H1 (cell line): Measurements from ENCODE around the gene PRRT2. TPM values are rescaled to one million over a fixed set of nuclear protein-coding genes. Genes with fewer than 3 reads are reported as not detected.

ENCODE experiments used
- CTCF ChIA-PET: fragments of 300-600 bp; sonication (Branson Sonifier 250); formaldehyde crosslinking; loops from one replicate; lab custom pipeline; 2021; ENCODE audit not compliant: partially characterized antibody; lab: Charles Lee
- POLR2A ChIA-PET: fragments of 300-600 bp; sonication (Branson Sonifier 250); formaldehyde crosslinking; loops from one replicate; lab custom pipeline; 2021; ENCODE audit warnings: inconsistent platforms; ENCODE audit not compliant: partially characterized antibody; lab: Charles Lee
- DNase-seq, 2 experiments: peaks; one replicate each; pipeline versions ENCODE4 v3.0.0 to v3.0.0-alpha.2; 2010 to 2022; ENCODE audit warnings: low spot score in 2 of 2, low read depth in 1 of 2, mixed read lengths in 1 of 2
- FAIRE-seq: peaks from 2 replicates; lab custom pipeline; 2011; peaks lifted over from hg19 to GRCh38; lab: Jason Lieb, UNC
- H2AFZ ChIP-seq: 2 replicates; pipeline ENCODE4 v1.8.1; 2012; ENCODE audit warnings: low read length, inconsistent platforms
- H2AK5ac ChIP-seq: 2 replicates; pipeline ENCODE4 v1.6.1; 2013; ENCODE audit warnings: low read depth, low read length
- H2BK120ac ChIP-seq: replicated peaks from 2 replicates; pipeline ENCODE3; 2013; ENCODE audit warnings: low read depth, low read length, inconsistent platforms
- H2BK12ac ChIP-seq: 2 replicates; pipeline ENCODE4 v1.6.1; 2013; ENCODE audit warnings: low read depth, low read length
- H2BK15ac ChIP-seq: 2 replicates; pipeline ENCODE4 v1.6.1; 2013; ENCODE audit warnings: low read length
- H2BK20ac ChIP-seq: 2 replicates; pipeline ENCODE4 v1.6.1; 2013; ENCODE audit warnings: low read length
- H2BK5ac ChIP-seq: 2 replicates; pipeline ENCODE4 v1.6.1; 2013; ENCODE audit warnings: low read depth, low read length
- H3K14ac ChIP-seq: 2 replicates; pipeline ENCODE4 v1.6.1; 2013; ENCODE audit warnings: inconsistent platforms; ENCODE audit not compliant: insufficient read length
- H3K18ac ChIP-seq: 2 replicates; pipeline ENCODE4 v1.6.1; 2013; ENCODE audit warnings: low read length; ENCODE audit errors: extremely low read depth
- H3K23ac ChIP-seq: 2 replicates; pipeline ENCODE4 v1.6.1; 2013; ENCODE audit warnings: inconsistent platforms; ENCODE audit not compliant: insufficient read length
- H3K23me2 ChIP-seq: 2 replicates; pipeline ENCODE4 v1.6.1; 2013; ENCODE audit warnings: low read depth, low read length
- H3K27ac ChIP-seq: 2 replicates; pipeline ENCODE4 v1.6.1; 2011; ENCODE audit warnings: low read depth, low read length, inconsistent platforms
- H3K27me3 ChIP-seq, 4 experiments: replicated peaks in 1 of 4; 1 replicate in 1 of 4; 2 replicates in 3 of 4; pipeline versions ENCODE4 v1.6.1 to v1.8.1; 2011 to 2013; ENCODE audit warnings: low read length in 3 of 4, mild to moderate bottlenecking in 3 of 4, inconsistent platforms in 2 of 4, mixed read lengths in 2 of 4, moderate library complexity in 1 of 4; ENCODE audit not compliant: control insufficient read depth in 3 of 4, insufficient read depth in 3 of 4; ENCODE audit errors: extremely low read depth in 1 of 4
- H3K36me3 ChIP-seq, 4 experiments: 2 replicates each; pipeline versions ENCODE4 v1.6.1 to v1.8.1; 2011 to 2013; ENCODE audit warnings: mild to moderate bottlenecking in 4 of 4, low read length in 3 of 4, moderate library complexity in 2 of 4, control low read depth in 1 of 4, inconsistent platforms in 1 of 4; ENCODE audit not compliant: insufficient read depth in 4 of 4, control insufficient read depth in 2 of 4
- H3K4ac ChIP-seq: replicated peaks from 2 replicates; pipeline ENCODE3; 2013; ENCODE audit warnings: low read length, low read depth, mixed read lengths, inconsistent platforms; ENCODE audit not compliant: insufficient read length
- H3K4me1 ChIP-seq, 4 experiments: replicated peaks in 1 of 4; 1 replicate in 1 of 4; 2 replicates in 3 of 4; pipeline versions ENCODE4 v1.6.1 to v1.8.1; 2011 to 2013; ENCODE audit warnings: low read length in 3 of 4, inconsistent platforms in 2 of 4, mixed read lengths in 1 of 4; ENCODE audit not compliant: insufficient read depth in 4 of 4, control insufficient read depth in 3 of 4
- H3K4me2 ChIP-seq, 2 experiments: 2 replicates each; pipeline versions ENCODE4 v1.6.1 to v1.8.1; 2011 to 2013; ENCODE audit warnings: low read depth in 2 of 2, low read length in 2 of 2, control low read depth in 1 of 2, inconsistent platforms in 1 of 2, mild to moderate bottlenecking in 1 of 2; ENCODE audit not compliant: insufficient read depth in 1 of 2
- H3K4me3 ChIP-seq, 4 experiments: fragments of 200-600, 300-600 bp in 1 of 4; sonication (generic), shearing (Covaris generic), sonication (Bioruptor Twin) in 1 of 4; 2 replicates each; pipeline versions ENCODE4 v1.5.1 to v1.8.1; 2011 to 2016; ENCODE audit warnings: low read length in 4 of 4, low read depth in 3 of 4, control low read depth in 2 of 4, inconsistent platforms in 2 of 4, mild to moderate bottlenecking in 2 of 4, mixed read lengths in 1 of 4, moderate library complexity in 1 of 4; ENCODE audit not compliant: insufficient read depth in 2 of 4; ENCODE audit errors: extremely low read depth in 1 of 4
- H3K56ac ChIP-seq: replicated peaks from 2 replicates; pipeline ENCODE3; 2013; ENCODE audit warnings: low read depth, mild to moderate bottlenecking, mixed read lengths, low read length, inconsistent platforms; ENCODE audit not compliant: insufficient read length
- H3K79me1 ChIP-seq: 2 replicates; pipeline ENCODE4 v1.6.1; 2013; ENCODE audit warnings: low read depth, low read length, control low read depth
- H3K79me2 ChIP-seq, 2 experiments: 2 replicates each; pipeline versions ENCODE4 v1.6.1 to v1.8.1; 2012 to 2013; ENCODE audit warnings: low read length in 2 of 2, mild to moderate bottlenecking in 2 of 2, inconsistent platforms in 1 of 2; ENCODE audit not compliant: insufficient read depth in 2 of 2, control insufficient read depth in 1 of 2
- H3K9ac ChIP-seq, 4 experiments: replicated peaks in 1 of 4; 1 replicate in 1 of 4; 2 replicates in 3 of 4; pipeline versions ENCODE4 v1.6.1 to v1.8.1; 2011 to 2013; ENCODE audit warnings: low read depth in 3 of 4, low read length in 3 of 4, control low read depth in 2 of 4, mild to moderate bottlenecking in 2 of 4, moderate library complexity in 2 of 4, inconsistent platforms in 1 of 4; ENCODE audit errors: extremely low read depth in 1 of 4
- H3K9me3 ChIP-seq, 2 experiments: 2 replicates each; pipeline versions ENCODE4 v1.6.1 to v1.8.1; 2012 to 2013; ENCODE audit warnings: mild to moderate bottlenecking in 2 of 2, moderate library complexity in 2 of 2, control low read depth in 1 of 2, inconsistent platforms in 1 of 2, low read depth in 1 of 2, low read length in 1 of 2, mixed read lengths in 1 of 2; ENCODE audit not compliant: insufficient read depth in 2 of 2
- H4K20me1 ChIP-seq, 2 experiments: replicated peaks in 1 of 2; 2 replicates each; pipeline versions ENCODE3 to v1.8.1; 2011 to 2013; ENCODE audit warnings: inconsistent platforms in 2 of 2, low read length in 2 of 2, mild to moderate bottlenecking in 1 of 2; ENCODE audit not compliant: insufficient read depth in 2 of 2, control insufficient read depth in 1 of 2
- H4K5ac ChIP-seq: 2 replicates; pipeline ENCODE4 v1.6.1; 2013; ENCODE audit warnings: low read length, low read depth, mixed read lengths, inconsistent platforms; ENCODE audit not compliant: insufficient read length
- H4K8ac ChIP-seq: 2 replicates; pipeline ENCODE4 v1.8.0; 2013; ENCODE audit warnings: mild to moderate bottlenecking, moderate library complexity, low read length, inconsistent platforms; ENCODE audit not compliant: insufficient read depth; ENCODE audit errors: extremely low read depth
- H4K91ac ChIP-seq: replicated peaks from 2 replicates; pipeline ENCODE3; 2013; ENCODE audit warnings: low read length, mixed read lengths, inconsistent platforms; ENCODE audit not compliant: insufficient read length
- ASH2L ChIP-seq: fragments of 200-600, 300-600 bp; sonication (generic); IDR thresholded peaks from one replicate; pipeline ENCODE4 v1.7.1; 2017; ENCODE audit warnings: low read length
- CTBP2 ChIP-seq: IDR thresholded peaks from 2 replicates; pipeline ENCODE4 v1.7.0; 2011; ENCODE audit warnings: borderline replicate concordance, mild to moderate bottlenecking, moderate library complexity, mixed read lengths, low read length; ENCODE audit not compliant: insufficient read depth, insufficient read length
- POU5F1 ChIP-seq: IDR thresholded peaks from 2 replicates; pipeline ENCODE4 v1.6.1; 2011; ENCODE audit warnings: low read depth, mild to moderate bottlenecking, low read length, moderate library complexity
- WGBS, 2 experiments: shearing (Covaris generic) in 1 of 2; methylation state at CpG; one replicate each; pipeline versions ENCODE4 v1.1.6 to v1.1.7; 2013 to 2015; ENCODE audit warnings: low lambda C conversion rate in 2 of 2, mixed read lengths in 2 of 2, inconsistent platforms in 1 of 2, low coverage in 1 of 2, missing lambda C conversion rate in 1 of 2; ENCODE audit not compliant: insufficient replicate concordance in 2 of 2, insufficient coverage in 1 of 2, insufficient read length in 1 of 2; ENCODE audit errors: extremely low coverage in 1 of 2, missing lambda C conversion rate in 1 of 2; 5-methylcytosine and 5-hydroxymethylcytosine counted together
- polyA plus RNA-seq, 7 experiments: library from polyadenylated mRNA; depleted of rRNA in 3 of 7; stranded (reverse) in 5 of 7; unstranded in 2 of 7; fragments of >200 nt in 5 of 7; fragments of 200-250 nt in 2 of 7; gene quantifications; 1 replicate in 5 of 7; 2 replicates in 1 of 7; 4 replicates in 1 of 7; pipeline versions ENCODE4 v1.2.1 to v1.2.3, GENCODE V29; 2011 to 2013; ENCODE audit warnings: missing spikeins in 2 of 7, mixed read lengths in 2 of 7
- total RNA-seq: library from RNA; stranded (reverse); fragmentation: NEBNext Ultra II Directional; extraction: Animal tissue kit (Norgen Biotek cat#: 25700); gene quantifications from 2 replicates; pipeline ENCODE4 v1.2.1, GENCODE V29; 2021

The PRRT2 gene
- total and polyA plus RNA-seq, 2 of the 8 experiments (the other 6 are each of a cell fraction or from before 2014, with no cell fraction given): 12.8 to 32.6 TPM

DNA sequence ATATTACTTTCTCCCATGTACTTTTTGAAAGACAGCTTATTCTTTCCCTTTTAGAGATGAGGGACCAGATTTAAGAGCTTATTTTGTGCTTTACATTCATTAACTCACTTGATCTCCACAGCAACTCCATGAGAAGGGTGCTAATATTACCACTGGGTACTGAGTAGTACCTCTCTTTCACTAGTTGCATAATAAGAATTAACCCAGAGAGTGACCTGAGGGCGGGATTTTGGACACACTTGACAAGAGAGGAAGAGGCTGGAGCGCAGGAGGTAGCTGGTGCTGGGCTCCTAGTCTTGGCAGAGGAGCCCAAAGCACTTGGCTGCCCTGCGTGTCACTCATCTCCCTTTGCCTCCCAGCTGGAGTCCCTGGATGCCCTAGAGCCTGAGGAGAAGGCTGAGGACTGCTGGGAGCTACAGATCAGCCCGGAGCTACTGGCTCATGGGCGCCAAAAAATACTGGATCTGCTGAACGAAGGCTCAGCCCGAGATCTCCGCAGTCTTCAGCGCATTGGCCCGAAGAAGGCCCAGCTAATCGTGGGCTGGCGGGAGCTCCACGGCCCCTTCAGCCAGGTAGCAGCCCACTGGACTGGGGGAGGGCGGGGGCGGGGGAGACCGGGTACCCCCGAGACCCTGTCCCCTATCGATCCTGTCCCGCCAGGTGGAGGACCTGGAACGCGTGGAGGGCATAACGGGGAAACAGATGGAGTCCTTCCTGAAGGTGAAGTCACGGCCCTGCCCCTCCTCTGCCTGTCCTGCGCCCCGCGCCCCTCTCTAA is 7.3 kb upstream of the PRRT2 start:
- Histone ChIP-seq H4K20me1 (peaks cover 10 to 21% of the 10 kb centered on the region in 2 experiments), H3K9me3 (no peaks in the 10 kb centered on the region), H3K4ac (peak overlapping the region; percentile 92), H3K4me2 (peak overlapping the region; percentile 69 to 94), H2BK15ac (no peak overlapping the region), H2AK5ac (0 out of 2 replicates have a peak overlapping the region, but pooled peaks have one; percentile 47), H4K91ac (peak overlapping the region; percentile 98), H3K36me3 (peaks cover 27 to 56% (median 36%) of the 10 kb centered on the region in 4 experiments), H2BK20ac (no peak overlapping the region), H3K79me1 (no peaks in the 10 kb centered on the region), H3K4me1 (peaks cover 0 to 28% (median 20%) of the 10 kb centered on the region in 4 experiments; a peak in 6 of 7 replicates), H3K4me3 (peak overlapping the region; percentile 54 to 79 (median 72)), H3K23me2 (peaks cover 13% of the 10 kb centered on the region; the same call in 1 of the 2 replicates), H3K9ac (peak overlapping the region in 3 of 4 experiments; percentile 22 to 82 (median 79); a peak in 6 of 7 replicates), H2AFZ (no peak overlapping the region), H3K56ac (peak overlapping the region; percentile 11), H4K5ac (peak overlapping the region; percentile 90), H3K18ac (peak overlapping the region; percentile 90), H4K8ac (peak overlapping the region; percentile 77), H3K14ac (no peak overlapping the region), H3K27ac (peak overlapping the region; percentile 86), H2BK12ac (no peak overlapping the region; the same call in 1 of the 2 replicates), H3K27me3 (no peaks in the 10 kb centered on the region), H2BK120ac (no peak overlapping the region), H2BK5ac (peak overlapping the region; percentile 88), H3K23ac (no peak overlapping the region), H3K79me2 (peaks cover 7 to 22% of the 10 kb centered on the region in 2 experiments)
- DNase-seq: no peak
- no peak for TF ChIP-seq CTBP2
- no peak for TF ChIP-seq ASH2L
- no peak for TF ChIP-seq POU5F1
- ChIA-PET CTCF (interaction anchor here (0.5 to 2.8 kb wide), 15 partner anchors 11 to 945 kb away, joined by 3 to 15 read pairs (median 4); partner anchors contain the start of genes KIF22, PAGR1 and TLCD3B), POLR2A (interaction anchor here (0.7 to 6.5 kb wide), 19 partner anchors 8 to 261 kb away, joined by 3 to 58 read pairs (median 5); partner anchors contain the start of genes ALDOA, KCTD13, KIF22 and MVP)
- no peak for FAIRE-seq
- 68% methylated on average over 12 of the region's 26 CpGs; no CpG with 5 or more reads in 1 of the 2 experiments for WGBS, 2 experiments
